ENCODE measurements around the gene WDR38.

WDR38 gene

GRCh38 chr9:124897570-124898460 lies 44.6 kb downstream of the WDR38 start:
- Mint-ChIP-seq H3K4me1 (ENCODE audit: low read depth) (peaks cover 6% of the 10 kb centered on the region), H3K36me3 (ENCODE audit: low read depth) (peaks cover 34% of the 10 kb centered on the region), H3K4me3 (no peak overlapping the region), H3K9me3 (no peaks in the 10 kb centered on the region), H3K27ac (no peak overlapping the region), H3K27me3 (ENCODE audit: low read depth) (no peaks in the 10 kb centered on the region)

GRCh38 chr9:124899845-124900244 lies 46.6 kb downstream of the WDR38 start:
- Mint-ChIP-seq H3K4me3 (no peak overlapping the region), H3K27ac (no peak overlapping the region), H3K9me3 (no peaks in the 10 kb centered on the region), H3K36me3 (ENCODE audit: low read depth) (peaks cover 26% of the 10 kb centered on the region), H3K4me1 (ENCODE audit: low read depth) (peaks cover 2% of the 10 kb centered on the region), H3K27me3 (ENCODE audit: low read depth) (no peaks in the 10 kb centered on the region)

DNA sequence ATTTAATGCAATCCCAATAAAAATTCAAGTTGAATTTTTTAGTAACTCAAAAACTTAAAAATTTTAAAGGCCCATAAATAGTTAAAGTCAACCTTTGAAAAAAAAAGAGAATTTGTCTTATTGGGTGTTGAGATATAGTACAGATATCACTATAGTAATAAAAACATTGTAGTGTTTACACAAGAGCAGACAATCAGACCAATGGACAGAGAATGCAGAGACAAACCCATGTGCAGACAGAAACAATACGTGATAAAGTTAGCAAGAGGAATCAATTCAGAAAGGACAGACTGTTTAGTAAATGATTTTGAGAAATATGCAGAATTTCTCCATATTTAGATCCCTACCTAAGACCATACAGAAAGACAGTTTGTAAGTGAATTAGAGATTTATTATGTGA lies 53.7 kb downstream of the WDR38 start:
- no peaks in the 10 kb centered on the region for H3K27me3 Mint-ChIP-seq (ENCODE audit: low read depth)
- no peaks in the 10 kb centered on the region for H3K9me3 Mint-ChIP-seq
- peak overlapping the region; percentile 29 for H3K27ac Mint-ChIP-seq
- H3K4me1 Mint-ChIP-seq (ENCODE audit: low read depth) = no peaks in the 10 kb centered on the region
- H3K36me3 Mint-ChIP-seq (ENCODE audit: low read depth) = peaks cover 34% of the 10 kb centered on the region
- no peak overlapping the region for H3K4me3 Mint-ChIP-seq

All from T-helper 1 cell treated with Interleukin-12 subunit alpha and Interleukin-12 subunit beta and Interleukin-4 antibody, amounts not matched to agents 30 μg/mL and 1 μg/mL, for 36 hours (primary cell).